K562 (cell line): ENCODE measurements around the gene ETV3L. TPM values are rescaled to one million over a fixed set of nuclear protein-coding genes. Genes with fewer than 3 reads are reported as not detected.

Experiments
- ATAC-seq: fragments of 200-7000 bp; cut with Tn5 transposase; 3 replicates; pipeline ENCODE4 v1.9.1; 2020; ENCODE audit warnings: moderate library complexity
- BruUV-seq: library from RNA; stranded (reverse); fragments of 400-500 nt; replicated peaks from 2 replicates; lab custom pipeline; 2021; lab: Mats Ljungman, UMichigan
- CTCF ChIA-PET: fragments of 300-600 bp; formaldehyde crosslinking; extraction: SDS; loops from one replicate; lab custom pipeline; 2021; ENCODE audit warnings: low intra/inter-chr PET ratio; lab: Yijun Ruan, JAX
- POLR2A ChIA-PET: fragments of 300-600, 350-650 bp; sonication (Branson Sonifier 250); formaldehyde crosslinking; extraction: SDS; loops from one replicate; lab custom pipeline; 2021; ENCODE audit warnings: antibody characterized with exemption, inconsistent platforms; lab: Yijun Ruan, JAX
- DNase-seq, 4 experiments: peaks; one replicate each; pipeline versions ENCODE4 v3.0.0 to v3.0.0-alpha.2; 2011 to 2018; ENCODE audit warnings: low spot score in 3 of 4, mixed read lengths in 3 of 4; ENCODE audit errors: extremely low read depth in 1 of 4
- FAIRE-seq: peaks from 2 replicates; lab custom pipeline; 2011; peaks lifted over from hg19 to GRCh38; lab: Jason Lieb, UNC
- H2AFZ ChIP-seq: 2 replicates; pipeline ENCODE4 v1.6.0; 2011; ENCODE audit warnings: low read depth, low read length, control low read depth, inconsistent platforms
- H3K27ac ChIP-seq: fragments of 200-600 bp; 3 replicates; pipeline ENCODE4 v1.8.0; 2011; ENCODE audit warnings: low read depth, mild to moderate bottlenecking, control low read depth, inconsistent platforms, low read length, moderate library complexity, mixed read lengths; ENCODE audit errors: extremely low read depth
- H3K27me3 ChIP-seq, 2 experiments: fragments of 300-600 bp in 1 of 2; 2 replicates in 1 of 2; 3 replicates in 1 of 2; pipeline versions ENCODE4 v1.6.0 to v1.8.0; 2011; ENCODE audit warnings: inconsistent platforms in 2 of 2, low read length in 2 of 2, mild to moderate bottlenecking in 1 of 2, mixed read lengths in 1 of 2, moderate library complexity in 1 of 2; ENCODE audit not compliant: control insufficient read depth in 2 of 2, insufficient read depth in 2 of 2
- H3K36me3 ChIP-seq: fragments of 300-600 bp; 3 replicates; pipeline ENCODE4 v1.8.0; 2011; ENCODE audit warnings: mild to moderate bottlenecking, low read length, inconsistent platforms; ENCODE audit not compliant: control insufficient read depth, insufficient read depth
- H3K4me1 ChIP-seq, 2 experiments: fragments of 200-600 bp in 1 of 2; replicated peaks in 1 of 2; 2 replicates in 1 of 2; 3 replicates in 1 of 2; pipeline versions ENCODE4 v1.5.1 to v1.8.0; 2011; ENCODE audit warnings: inconsistent platforms in 2 of 2, low read length in 2 of 2, mild to moderate bottlenecking in 1 of 2, mixed read lengths in 1 of 2, moderate library complexity in 1 of 2; ENCODE audit not compliant: control insufficient read depth in 2 of 2, insufficient read depth in 2 of 2
- H3K4me2 ChIP-seq: 2 replicates; pipeline ENCODE4 v1.6.1; 2011; ENCODE audit warnings: low read length, control low read depth, inconsistent platforms, mixed read lengths; ENCODE audit not compliant: insufficient read depth
- H3K4me3 ChIP-seq: fragments of 200-600 bp; sonication (generic), shearing (Covaris generic); 2 replicates; pipeline ENCODE4 v1.5.1; 2016; ENCODE audit warnings: control low read depth, inconsistent platforms
- H3K79me2 ChIP-seq: fragments of 200-600 bp; 3 replicates; pipeline ENCODE4 v1.8.0; 2011; ENCODE audit warnings: low read length, inconsistent platforms; ENCODE audit not compliant: control insufficient read depth, insufficient read depth
- H3K9ac ChIP-seq, 2 experiments: 2 replicates each; pipeline versions ENCODE4 v1.6.0 to v1.6.1; 2011; ENCODE audit warnings: low read depth in 2 of 2, low read length in 2 of 2, control low read depth in 1 of 2, inconsistent platforms in 1 of 2, mild to moderate bottlenecking in 1 of 2, mixed read lengths in 1 of 2; ENCODE audit not compliant: insufficient read depth in 1 of 2
- H3K9me1 ChIP-seq: one replicate; pipeline ENCODE4 v1.6.0; 2011; ENCODE audit warnings: inconsistent platforms, mild to moderate bottlenecking, low read length, moderate library complexity; ENCODE audit not compliant: control insufficient read depth, insufficient read depth
- H3K9me3 ChIP-seq: replicated peaks from 2 replicates; pipeline ENCODE4 v1.5.1; 2011; ENCODE audit warnings: low read depth, low read length, inconsistent platforms; ENCODE audit not compliant: control insufficient read depth, insufficient read depth
- H4K20me1 ChIP-seq: replicated peaks from 2 replicates; pipeline ENCODE4 v1.6.1; 2011; ENCODE audit warnings: low read length, inconsistent platforms, mixed read lengths; ENCODE audit not compliant: control insufficient read depth, insufficient read depth
- CBFA2T2 ChIP-seq: fragments of 450-650 bp; conservative IDR thresholded peaks from 2 replicates; pipeline ENCODE4 v1.6.1; 2017; ENCODE audit warnings: mild to moderate bottlenecking
- CEBPB ChIP-seq: fragments of 450-650 bp; IDR thresholded peaks from 2 replicates; pipeline ENCODE4 v1.6.1; 2016; ENCODE audit warnings: missing genetic modification characterization, missing compliant biosample characterization
- CEBPG ChIP-seq, 3 experiments: fragments of 200-800 bp in 1 of 3; sonication (Bioruptor generic) in 1 of 3; sonication (generic) in 1 of 3; formaldehyde crosslinking in 1 of 3; IDR thresholded peaks in 2 of 3; conservative IDR thresholded peaks in 1 of 3; 2 replicates each; pipeline versions ENCODE4 v1.6.1 to v1.8.0; 2016 to 2022; ENCODE audit warnings: missing compliant biosample characterization in 2 of 3, missing genetic modification characterization in 2 of 3, mild to moderate bottlenecking in 1 of 3, missing genetic modification reagents in 1 of 3
- MLX ChIP-seq, 2 experiments: fragments of 450-650 bp in 1 of 2; sonication (generic) in 1 of 2; formaldehyde crosslinking; conservative IDR thresholded peaks; 2 replicates each; pipeline versions ENCODE4 v1.4.0 to v1.8.1; 2020 to 2022; ENCODE audit warnings: mild to moderate bottlenecking in 1 of 2, missing genetic modification reagents in 1 of 2
- PRDM10 ChIP-seq: fragments of 450-650 bp; IDR thresholded peaks from 2 replicates; pipeline ENCODE4 v1.6.1; 2018; ENCODE audit not compliant: partially characterized antibody
- ZNF174 ChIP-seq: fragments of 250-450 bp; sonication (Bioruptor Pico); IDR thresholded peaks from 2 replicates; pipeline ENCODE4 v1.4.0; 2020; ENCODE audit warnings: mild to moderate bottlenecking
- ZNF232 ChIP-seq: sonication (generic); formaldehyde crosslinking; IDR thresholded peaks from 2 replicates; pipeline ENCODE4 v1.8.0; 2022; ENCODE audit warnings: mild to moderate bottlenecking, missing genetic modification reagents
- ZNF75A ChIP-seq: fragments of 450-650 bp; formaldehyde crosslinking; IDR thresholded peaks from 2 replicates; pipeline ENCODE4 v1.4.0; 2020; ENCODE audit warnings: mild to moderate bottlenecking
- WGBS: fragments of 100-300 bp; shearing (Covaris generic); methylation state at CpG from one replicate; pipeline ENCODE4 v1.1.6; 2016; ENCODE audit warnings: low coverage, mixed read lengths; ENCODE audit not compliant: insufficient coverage; ENCODE audit errors: missing lambda C conversion rate; 5-methylcytosine and 5-hydroxymethylcytosine counted together
- in situ Hi-C: fragments of 300-500 bp; cut with MboI; formaldehyde crosslinking; loops from 4 replicates; pipeline ENCODE4 v1.15.0; 2018; ENCODE audit warnings: inconsistent platforms, mixed read lengths
- intact Hi-C: fragments of 100-400 bp; cut with micrococcal nuclease; formaldehyde crosslinking; loops from 2 replicates; pipeline ENCODE4 v1.14.2; 2022
- polyA plus RNA-seq, 8 experiments: library from polyadenylated mRNA; depleted of rRNA in 4 of 8; stranded (reverse) in 5 of 8; unstranded in 3 of 8; fragments of >200 nt; fragmentation: Nextera tagmentation in 2 of 8; fragmentation: Illumina TruSeq in 1 of 8; extraction: Ambion mirVana in 2 of 8; extraction: Trizol in 1 of 8; gene quantifications; 2 replicates each; pipeline versions ENCODE4 v1.2.1 to v1.2.3, GENCODE V29; 2011 to 2014; ENCODE audit warnings: inconsistent platforms in 1 of 8, missing spikeins in 1 of 8
- total RNA-seq, 7 experiments: library from RNA; depleted of rRNA in 6 of 7; stranded (reverse); fragments of >200 nt in 6 of 7; fragmentation: Illumina TruSeq in 2 of 7; extraction: Trizol in 2 of 7; gene quantifications; 2 replicates each; pipeline versions ENCODE4 v1.2.1 to v1.2.3, GENCODE V29; 2011 to 2021; ENCODE audit warnings: low replicate concordance in 1 of 7
- TF ChIP-seq, protein P1 (sequence below), 2 experiments: fragments of 450-650 bp; formaldehyde crosslinking in 1 of 2; IDR thresholded peaks; 2 replicates each; pipeline versions ENCODE4 v1.4.0 to v1.6.1; 2014 to 2020; ENCODE audit warnings: mild to moderate bottlenecking in 2 of 2, borderline replicate concordance in 1 of 2, low read depth in 1 of 2

Gene ETV3L
- total and polyA plus RNA-seq, 9 of the 15 experiments (the other 6 are each of a cell fraction or from before 2014, with no cell fraction given): not detected

DNA sequence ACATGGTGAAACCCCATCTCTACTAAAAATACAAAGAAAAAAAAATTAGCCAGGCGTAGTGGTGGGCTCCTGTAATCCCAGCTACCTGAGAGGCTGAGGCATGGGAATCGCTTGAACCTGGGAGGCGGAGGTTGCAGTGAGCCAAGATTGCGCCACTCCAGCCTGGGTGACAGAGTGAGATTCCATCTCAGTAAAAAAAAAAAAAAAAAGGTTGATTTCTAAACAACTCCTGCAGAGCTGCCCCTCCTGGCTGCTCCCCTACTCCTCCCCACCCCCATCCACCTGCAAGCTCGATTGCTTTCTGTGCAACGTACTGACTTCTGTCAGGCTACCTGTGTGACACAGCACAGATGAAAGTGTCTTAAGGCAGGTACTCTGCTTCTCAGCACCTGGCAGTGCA is 13.3 kb downstream of the ETV3L start:
- Histone ChIP-seq H3K9me3 (no peaks in the 10 kb centered on the region), H3K36me3 (no peaks in the 10 kb centered on the region), H3K27me3 (peaks cover 0 to 17% of the 10 kb centered on the region in 2 experiments; a peak in 2 of 5 replicates), H3K4me1 (peaks cover 0 to 2% of the 10 kb centered on the region in 2 experiments; a peak in 1 of 5 replicates), H2AFZ (no peak overlapping the region), H3K9ac (no peak overlapping the region), H4K20me1 (no peaks in the 10 kb centered on the region; the same call in 1 of the 2 replicates), H3K4me2 (no peak overlapping the region), H3K9me1 (no peaks in the 10 kb centered on the region), H3K4me3 (no peak overlapping the region), H3K79me2 (no peaks in the 10 kb centered on the region), H3K27ac (no peak overlapping the region)
- FAIRE-seq (no peak), ATAC-seq (no peak), DNase-seq (no peak)
- intact Hi-C loops (no loop called here), in situ Hi-C loops (no loop called here)
- ChIA-PET CTCF (interaction anchor here (0.6 kb wide), 1 partner anchor 152 kb away, joined by 3 read pairs; no protein-coding TSS in a partner anchor), POLR2A (no interaction called here)
- BruUV-seq: no TSS peak
- 43% methylated on average over 6 of the region's 6 CpGs for WGBS
- TF ChIP-seq MLX (CRISPR knock-in tag; conservative IDR thresholded peaks at IDR 0.05) (no peak), PRDM10 (no peak), CEBPG (CRISPR knock-in tag; IDR thresholded peaks at IDR 0.05) (no peak), CEBPG (tag; conservative IDR thresholded peaks at IDR 0.05 in 1 of 2, IDR thresholded peaks at IDR 0.05 in 1 of 2) (0 out of 4 replicates have a peak, but pooled peaks of 1 of the 2 experiments have one; percentile 53), ZNF174 (CRISPR knock-in tag) (no peak), ZNF75A (CRISPR knock-in tag) (no peak), CBFA2T2 (no peak), ZNF232 (CRISPR knock-in tag) (no peak), CEBPB (tag) (peak; percentile 76)
- TF ChIP-seq, protein P1, sequence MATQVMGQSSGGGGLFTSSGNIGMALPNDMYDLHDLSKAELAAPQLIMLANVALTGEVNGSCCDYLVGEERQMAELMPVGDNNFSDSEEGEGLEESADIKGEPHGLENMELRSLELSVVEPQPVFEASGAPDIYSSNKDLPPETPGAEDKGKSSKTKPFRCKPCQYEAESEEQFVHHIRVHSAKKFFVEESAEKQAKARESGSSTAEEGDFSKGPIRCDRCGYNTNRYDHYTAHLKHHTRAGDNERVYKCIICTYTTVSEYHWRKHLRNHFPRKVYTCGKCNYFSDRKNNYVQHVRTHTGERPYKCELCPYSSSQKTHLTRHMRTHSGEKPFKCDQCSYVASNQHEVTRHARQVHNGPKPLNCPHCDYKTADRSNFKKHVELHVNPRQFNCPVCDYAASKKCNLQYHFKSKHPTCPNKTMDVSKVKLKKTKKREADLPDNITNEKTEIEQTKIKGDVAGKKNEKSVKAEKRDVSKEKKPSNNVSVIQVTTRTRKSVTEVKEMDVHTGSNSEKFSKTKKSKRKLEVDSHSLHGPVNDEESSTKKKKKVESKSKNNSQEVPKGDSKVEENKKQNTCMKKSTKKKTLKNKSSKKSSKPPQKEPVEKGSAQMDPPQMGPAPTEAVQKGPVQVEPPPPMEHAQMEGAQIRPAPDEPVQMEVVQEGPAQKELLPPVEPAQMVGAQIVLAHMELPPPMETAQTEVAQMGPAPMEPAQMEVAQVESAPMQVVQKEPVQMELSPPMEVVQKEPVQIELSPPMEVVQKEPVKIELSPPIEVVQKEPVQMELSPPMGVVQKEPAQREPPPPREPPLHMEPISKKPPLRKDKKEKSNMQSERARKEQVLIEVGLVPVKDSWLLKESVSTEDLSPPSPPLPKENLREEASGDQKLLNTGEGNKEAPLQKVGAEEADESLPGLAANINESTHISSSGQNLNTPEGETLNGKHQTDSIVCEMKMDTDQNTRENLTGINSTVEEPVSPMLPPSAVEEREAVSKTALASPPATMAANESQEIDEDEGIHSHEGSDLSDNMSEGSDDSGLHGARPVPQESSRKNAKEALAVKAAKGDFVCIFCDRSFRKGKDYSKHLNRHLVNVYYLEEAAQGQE (IDR thresholded peaks at IDR 0.05; ENCODE audit: borderline replicate concordance): no peak
- TF ChIP-seq, protein P1 (CRISPR knock-in tag; IDR thresholded peaks at IDR 0.05; ENCODE audit: low read depth): no peak
